Measurements from ENCODE around the gene KLHL14. TPM values are rescaled to one million over a fixed set of nuclear protein-coding genes. Genes with fewer than 3 reads are reported as not detected.

KLHL14 gene
- total and polyA plus RNA-seq, 2 donors (not counting 3 experiments of a cell fraction or from before 2014, with no cell fraction given), result not detected

GRCh38 chr18:32688821-32689220, 84.0 kb downstream of the KLHL14 start:
- TF ChIP-seq POLR2AphosphoS5 (IDR thresholded peaks at IDR 0.05; ENCODE audit: insufficient read depth, low read depth, low read length) (no peak), CTCF (IDR thresholded peaks at IDR 0.05; ENCODE audit: extremely low read depth in 1 of 2, insufficient read depth in 1 of 2, low read depth in 1 of 2, low read length in 2 of 2) (no peak), EZH2 (IDR thresholded peaks at IDR 0.05; ENCODE audit: borderline replicate concordance, low read depth, low read length, severe bottlenecking) (no peak), FOS (IDR thresholded peaks at IDR 0.05; ENCODE audit: borderline replicate concordance, insufficient read depth, low read length) (no peak), JUN (IDR thresholded peaks at IDR 0.05; ENCODE audit: borderline replicate concordance, insufficient read depth, insufficient read length, low read depth) (no peak), MAX (IDR thresholded peaks at IDR 0.05; ENCODE audit: insufficient read depth, insufficient read length) (no peak), POLR2A (IDR thresholded peaks at IDR 0.05; ENCODE audit: low read depth, low read length) (no peak), GATA2 (IDR thresholded peaks at IDR 0.05; ENCODE audit: insufficient read depth, insufficient read length, low read depth, low read length) (no peak), MYC (IDR thresholded peaks at IDR 0.05; ENCODE audit: low read depth, low read length) (no peak)
- Histone ChIP-seq H3K27me3 (ENCODE audit: control insufficient read depth in 2 of 2, insufficient read depth in 2 of 2, low read length in 2 of 2) (peaks cover 0 to 4% of the 10 kb centered on the region in 2 experiments), H3K4me2 (ENCODE audit: insufficient read depth, low read length) (no peak overlapping the region), H3K9me3 (replicated peaks; ENCODE audit: control insufficient read depth, insufficient read depth, low read length) (no peaks in the 10 kb centered on the region), H3K4me3 (replicated peaks in 1 of 3; ENCODE audit: insufficient read depth in 1 of 3, low read depth in 1 of 3, low read length in 3 of 3) (no peak overlapping the region), H3K79me2 (ENCODE audit: control insufficient read depth, insufficient read depth, low read length) (no peaks in the 10 kb centered on the region), H4K20me1 (replicated peaks; ENCODE audit: control insufficient read depth, extremely low read depth, insufficient read depth, low read length) (no peaks in the 10 kb centered on the region), H3K9me1 (replicated peaks; ENCODE audit: control insufficient read depth, extremely low read depth, insufficient read depth, low read length) (no peaks in the 10 kb centered on the region), H3K27ac (ENCODE audit: insufficient read depth, low read depth, low read length) (no peak overlapping the region), H3K36me3 (ENCODE audit: control insufficient read depth in 2 of 2, extremely low read depth in 1 of 2, insufficient read depth in 2 of 2, low read length in 2 of 2) (no peaks in the 10 kb centered on the region), H3K4me1 (ENCODE audit: control insufficient read depth, extremely low read depth, insufficient read depth, low read length) (no peaks in the 10 kb centered on the region), H2AFZ (ENCODE audit: low read depth, low read length) (no peak overlapping the region), H3K9ac (replicated peaks; ENCODE audit: extremely low read depth, insufficient read depth, low read length) (no peak overlapping the region)
- no TSS peak for BruUV-seq (replicated peaks)
- ChIA-PET POLR2A (no interaction called here), CTCF (no interaction called here)
- no peak for DNase-seq (ENCODE audit: low read depth, low spot score)
- FAIRE-seq, result no peak
- intact Hi-C loops (cut with micrococcal nuclease) (no loop called here), dilution Hi-C loops (cut with MboI; ENCODE audit: extremely low pct_ligation_motif_present, low sequenced_read_pairs) (no loop called here)
